Activated naive CD4-positive, alpha-beta T cell treated with anti-CD3 and anti-CD28 coated beads, Interleukin-2, amount 10 ng/mL, durations not matched to agents 7 days and 5 days (primary cell): Measurements from ENCODE around the gene NCR3LG1.
A peak's percentile ranks its signal among the peaks of the same experiment; 100 is the strongest.

Experiments used
- CTCF ChIA-PET: fragments of 350-600 bp; sonication (Branson Sonifier 250); formaldehyde crosslinking; loops from one replicate; lab custom pipeline; 2021; ENCODE audit warnings: antibody characterized with exemption; lab: Charles Lee
- DNase-seq: peaks from one replicate; pipeline ENCODE4 v3.0.0-alpha.2; 2020
- H3K27ac Mint-ChIP-seq: one replicate; pipeline ENCODE4 v1.8.0; 2021; ENCODE audit warnings: mild to moderate bottlenecking, moderate library complexity, mixed read lengths
- H3K27me3 Mint-ChIP-seq: one replicate; pipeline ENCODE4 v1.8.0; 2021; ENCODE audit warnings: mild to moderate bottlenecking, mixed read lengths
- H3K36me3 Mint-ChIP-seq: one replicate; pipeline ENCODE4 v1.8.0; 2021; ENCODE audit warnings: mixed read lengths
- H3K4me1 Mint-ChIP-seq: one replicate; pipeline ENCODE4 v1.8.0; 2021; ENCODE audit warnings: mixed read lengths
- H3K4me3 Mint-ChIP-seq: one replicate; pipeline ENCODE4 v1.8.0; 2021; ENCODE audit warnings: mild to moderate bottlenecking, moderate library complexity, mixed read lengths
- H3K9me3 Mint-ChIP-seq: one replicate; pipeline ENCODE4 v1.8.0; 2021; ENCODE audit warnings: mixed read lengths

Gene NCR3LG1

GRCh38 chr11:17391493-17392355 is 40.1 kb downstream of the NCR3LG1 start:
- Mint-ChIP-seq H3K36me3 (no peaks in the 10 kb centered on the region), H3K4me1 (peaks cover 16% of the 10 kb centered on the region), H3K4me3 (no peak overlapping the region), H3K27me3 (peaks cover 49% of the 10 kb centered on the region), H3K9me3 (no peaks in the 10 kb centered on the region), H3K27ac (no peak overlapping the region)
- DNase-seq: no peak
- CTCF ChIA-PET: interaction anchor here (1.0 to 1.1 kb wide), 2 partner anchors 137 to 162 kb away, joined by 3 read pairs; no protein-coding TSS in a partner anchor

DNA sequence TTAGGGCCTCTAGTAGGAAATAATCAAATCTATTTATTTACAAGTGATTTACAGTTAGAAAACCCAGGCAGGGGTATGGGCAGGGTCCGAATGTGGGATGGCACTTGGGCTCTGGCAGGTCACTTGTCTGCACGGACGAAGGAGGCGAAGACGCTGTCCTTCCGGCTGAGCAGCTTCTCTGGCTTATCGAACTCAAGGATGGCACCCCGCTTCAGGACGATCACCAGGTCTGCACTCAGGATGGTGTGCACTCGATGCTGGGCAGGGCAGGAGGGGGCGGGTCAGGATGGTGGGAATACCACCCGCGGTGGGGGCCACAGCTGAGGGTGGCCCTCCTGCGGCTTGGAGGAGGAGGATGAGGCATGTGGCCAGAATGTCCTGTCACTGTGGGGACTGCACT is 41.3 kb downstream of the NCR3LG1 start:
- Mint-ChIP-seq H3K36me3 (no peaks in the 10 kb centered on the region), H3K4me3 (no peak overlapping the region), H3K27ac (no peak overlapping the region), H3K4me1 (peaks cover 13% of the 10 kb centered on the region), H3K9me3 (no peaks in the 10 kb centered on the region), H3K27me3 (peaks cover 48% of the 10 kb centered on the region)
- CTCF ChIA-PET: interaction anchor here (1.0 kb wide), 1 partner anchor 135 kb away, joined by 3 read pairs; no protein-coding TSS in a partner anchor
- DNase-seq: no peak

GRCh38 chr11:17393472-17393871 is 41.9 kb downstream of the NCR3LG1 start:
- Mint-ChIP-seq H3K9me3 (no peaks in the 10 kb centered on the region), H3K27ac (no peak overlapping the region), H3K27me3 (peaks cover 47% of the 10 kb centered on the region), H3K4me3 (no peak overlapping the region), H3K36me3 (no peaks in the 10 kb centered on the region), H3K4me1 (peaks cover 12% of the 10 kb centered on the region)
- no peak for DNase-seq
- CTCF ChIA-PET: interaction anchor here (0.8 to 1.0 kb wide), 2 partner anchors 135 to 164 kb away, joined by 3 read pairs; no protein-coding TSS in a partner anchor

GRCh38 chr11:17394743-17395390 is 43.3 kb downstream of the NCR3LG1 start:
- Mint-ChIP-seq H3K27me3 (peaks cover 42% of the 10 kb centered on the region), H3K4me1 (peaks cover 7% of the 10 kb centered on the region), H3K4me3 (no peak overlapping the region), H3K36me3 (no peaks in the 10 kb centered on the region), H3K27ac (no peak overlapping the region), H3K9me3 (no peaks in the 10 kb centered on the region)
- DNase-seq: no peak
- CTCF ChIA-PET: interaction anchor here (0.9 kb wide), 2 partner anchors 18 to 164 kb away, joined by 3 to 4 read pairs; no protein-coding TSS in a partner anchor

GRCh38 chr11:17395554-17395961 is 44.0 kb downstream of the NCR3LG1 start:
- Mint-ChIP-seq H3K4me1 (no peaks in the 10 kb centered on the region), H3K27me3 (peaks cover 39% of the 10 kb centered on the region), H3K4me3 (no peak overlapping the region), H3K27ac (no peak overlapping the region), H3K9me3 (no peaks in the 10 kb centered on the region), H3K36me3 (no peaks in the 10 kb centered on the region)
- no peak for DNase-seq
- CTCF ChIA-PET: interaction anchor here (0.9 kb wide), 1 partner anchor 165 kb away, joined by 3 read pairs; no protein-coding TSS in a partner anchor

GRCh38 chr11:17395978-17396377 is 44.4 kb downstream of the NCR3LG1 start:
- no peak for DNase-seq

GRCh38 chr11:17396598-17397310 is 45.2 kb downstream of the NCR3LG1 start:
- Mint-ChIP-seq H3K9me3 (no peaks in the 10 kb centered on the region), H3K27ac (peak overlapping the region; percentile 47), H3K36me3 (no peaks in the 10 kb centered on the region), H3K4me1 (no peaks in the 10 kb centered on the region), H3K4me3 (no peak overlapping the region), H3K27me3 (peaks cover 32% of the 10 kb centered on the region)
- CTCF ChIA-PET: interaction anchor here (0.9 to 1.1 kb wide), 3 partner anchors 13 to 131 kb away, joined by 3 to 4 read pairs (median 3); no protein-coding TSS in a partner anchor
- no peak for DNase-seq

More at GRCh38 chr11:17395978-17396377, 44.4 kb downstream of the NCR3LG1 start:
- CTCF ChIA-PET: interaction anchor here (1.0 kb wide), 1 partner anchor 110 kb away, joined by 3 read pairs; no protein-coding TSS in a partner anchor
- no peak overlapping the region for H3K4me3 Mint-ChIP-seq
- H3K36me3 Mint-ChIP-seq: no peaks in the 10 kb centered on the region
- peaks cover 37% of the 10 kb centered on the region for H3K27me3 Mint-ChIP-seq
- no peaks in the 10 kb centered on the region for H3K9me3 Mint-ChIP-seq
- H3K4me1 Mint-ChIP-seq: no peaks in the 10 kb centered on the region
- H3K27ac Mint-ChIP-seq: no peak overlapping the region

DNA sequence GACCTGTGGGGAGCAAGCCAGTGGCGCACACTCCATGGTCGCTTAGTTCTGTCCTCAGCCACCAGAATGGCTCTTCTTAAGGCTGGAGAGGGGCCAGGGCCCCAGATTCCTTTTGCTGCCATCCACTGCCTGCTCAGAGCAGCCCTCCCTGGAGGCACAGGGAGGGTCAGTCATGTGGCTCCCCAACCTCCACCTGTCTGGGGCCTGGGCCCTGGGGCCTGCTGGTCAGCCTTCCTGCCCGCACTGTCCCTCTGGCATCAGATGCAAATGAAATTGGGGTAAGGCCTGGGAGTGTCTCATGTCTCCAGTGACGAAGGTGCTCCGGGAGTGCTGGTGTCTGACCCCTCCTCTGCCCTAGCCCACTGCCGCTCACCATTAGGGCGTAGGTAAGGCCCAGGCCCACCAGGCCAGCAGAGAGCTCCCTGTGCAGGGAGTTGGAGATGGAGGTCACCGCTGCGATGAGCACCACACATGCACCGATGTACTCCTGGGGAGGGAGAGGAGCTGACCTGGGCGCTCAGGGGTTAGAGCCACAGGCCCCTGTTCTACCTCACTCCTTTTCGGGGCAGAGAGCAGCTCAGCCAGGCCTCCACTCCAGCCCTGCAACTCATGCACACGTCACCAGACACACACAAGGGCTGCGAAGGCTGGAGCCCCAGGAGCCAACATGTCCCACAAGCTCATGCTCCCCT is 45.9 kb downstream of the NCR3LG1 start:
- no peaks in the 10 kb centered on the region for H3K4me1 Mint-ChIP-seq
- no peak overlapping the region for H3K4me3 Mint-ChIP-seq
- peaks cover 34% of the 10 kb centered on the region for H3K27me3 Mint-ChIP-seq
- CTCF ChIA-PET: interaction anchor here (0.9 to 1.1 kb wide), 2 partner anchors 13 to 131 kb away, joined by 3 to 4 read pairs; no protein-coding TSS in a partner anchor
- H3K27ac Mint-ChIP-seq: no peak overlapping the region
- no peaks in the 10 kb centered on the region for H3K9me3 Mint-ChIP-seq
- DNase-seq: no peak
- H3K36me3 Mint-ChIP-seq: no peaks in the 10 kb centered on the region

DNA sequence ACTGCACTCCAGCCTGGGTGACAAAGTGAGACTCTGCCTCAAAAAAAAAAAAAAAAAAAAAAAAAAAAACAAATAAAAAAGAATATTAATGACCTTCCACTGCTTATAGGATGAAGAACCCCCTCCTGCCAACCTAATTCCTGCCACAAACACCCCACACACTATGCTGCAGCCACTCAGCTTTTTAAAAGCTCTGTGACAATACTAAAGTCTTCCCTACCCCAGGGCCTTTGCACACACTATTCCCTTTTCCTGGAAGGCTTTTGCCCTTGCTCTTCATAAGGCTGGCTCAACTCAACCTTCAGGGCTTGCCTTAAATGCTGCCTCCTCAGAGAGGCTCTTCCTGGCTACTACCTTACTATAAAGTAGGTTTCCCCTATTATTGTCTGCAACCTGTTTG is 47.6 kb downstream of the NCR3LG1 start:
- Mint-ChIP-seq H3K36me3 (no peaks in the 10 kb centered on the region), H3K27ac (no peak overlapping the region), H3K4me1 (no peaks in the 10 kb centered on the region), H3K9me3 (no peaks in the 10 kb centered on the region), H3K4me3 (no peak overlapping the region), H3K27me3 (peaks cover 38% of the 10 kb centered on the region)
- no peak for DNase-seq
- CTCF ChIA-PET: interaction anchor here (1.1 kb wide), 1 partner anchor 15 kb away, joined by 3 read pairs; no protein-coding TSS in a partner anchor

DNA sequence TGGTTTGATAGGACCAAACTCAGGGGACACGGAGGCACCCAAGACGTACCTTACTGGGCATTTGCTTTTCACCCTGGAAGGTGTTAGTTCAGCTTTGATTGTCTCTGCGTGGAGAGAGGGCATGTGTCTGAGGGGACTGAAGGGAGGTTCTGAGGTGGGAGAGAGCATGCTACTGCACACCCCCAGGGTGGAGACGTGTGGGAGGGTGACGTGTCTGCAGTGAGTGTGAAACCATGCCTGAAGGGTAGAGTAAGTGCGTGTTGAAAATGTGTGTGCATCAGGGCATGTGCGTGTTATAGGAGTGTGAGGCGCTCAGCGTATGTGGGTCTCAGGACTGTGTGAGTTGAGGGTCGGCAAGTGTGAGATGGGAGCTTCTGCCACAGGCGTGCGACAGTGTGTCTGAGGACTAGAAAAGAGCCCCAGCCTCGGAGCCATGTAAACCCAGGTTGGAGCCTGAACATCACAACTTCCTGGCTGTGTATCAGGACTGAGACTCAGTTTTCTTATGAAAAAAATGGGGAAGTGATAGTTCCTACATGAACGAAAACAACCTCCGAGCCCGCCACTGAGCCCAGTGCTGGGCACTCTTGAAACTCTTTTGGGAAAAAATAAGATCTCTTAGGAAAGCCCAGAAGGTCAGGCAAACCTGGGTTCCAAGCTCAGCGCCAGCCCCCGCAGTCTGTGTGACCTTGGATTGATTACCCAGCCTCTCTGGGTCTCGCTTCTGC is 48.6 kb downstream of the NCR3LG1 start:
- Mint-ChIP-seq H3K27ac (no peak overlapping the region), H3K27me3 (peaks cover 38% of the 10 kb centered on the region), H3K9me3 (no peaks in the 10 kb centered on the region), H3K4me1 (peaks cover 2% of the 10 kb centered on the region), H3K36me3 (no peaks in the 10 kb centered on the region), H3K4me3 (no peak overlapping the region)
- no peak for DNase-seq
- CTCF ChIA-PET: interaction anchor here (1.1 kb wide), 1 partner anchor 16 kb away, joined by 3 read pairs; no protein-coding TSS in a partner anchor

- Mint-ChIP-seq H3K4me3 (no peak overlapping the region), H3K36me3 (no peaks in the 10 kb centered on the region), H3K27ac (no peak overlapping the region), H3K27me3 (peaks cover 42% of the 10 kb centered on the region), H3K4me1 (peaks cover 9% of the 10 kb centered on the region), H3K9me3 (no peaks in the 10 kb centered on the region)
- CTCF ChIA-PET: no interaction called here
- DNase-seq: no peak
Observed at GRCh38 chr11:17401316-17401715, 49.7 kb downstream of the NCR3LG1 start.

DNA sequence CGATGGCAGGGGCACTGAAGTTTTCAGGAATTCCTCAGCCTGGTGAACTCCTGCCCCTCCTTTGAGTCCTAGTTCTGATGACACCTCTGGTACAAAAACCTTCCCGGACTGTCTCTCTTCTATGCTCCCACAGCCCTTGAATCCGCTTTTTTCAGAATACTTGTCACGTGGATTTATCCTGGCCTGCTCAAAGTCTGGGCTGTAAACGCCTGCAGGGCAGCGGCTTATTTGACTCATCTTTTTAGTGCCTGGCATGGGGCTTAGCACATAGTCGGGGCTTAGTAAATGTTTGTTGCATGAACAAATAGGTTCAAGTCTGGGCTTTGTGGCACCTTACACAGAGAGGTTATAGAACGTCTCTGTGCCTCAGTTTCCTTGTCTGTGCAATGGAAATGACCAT is 50.2 kb downstream of the NCR3LG1 start:
- H3K27me3 Mint-ChIP-seq: peaks cover 42% of the 10 kb centered on the region
- DNase-seq: no peak
- no peak overlapping the region for H3K27ac Mint-ChIP-seq
- H3K9me3 Mint-ChIP-seq: no peaks in the 10 kb centered on the region
- peaks cover 9% of the 10 kb centered on the region for H3K4me1 Mint-ChIP-seq
- no peaks in the 10 kb centered on the region for H3K36me3 Mint-ChIP-seq
- CTCF ChIA-PET: no interaction called here
- no peak overlapping the region for H3K4me3 Mint-ChIP-seq

DNA sequence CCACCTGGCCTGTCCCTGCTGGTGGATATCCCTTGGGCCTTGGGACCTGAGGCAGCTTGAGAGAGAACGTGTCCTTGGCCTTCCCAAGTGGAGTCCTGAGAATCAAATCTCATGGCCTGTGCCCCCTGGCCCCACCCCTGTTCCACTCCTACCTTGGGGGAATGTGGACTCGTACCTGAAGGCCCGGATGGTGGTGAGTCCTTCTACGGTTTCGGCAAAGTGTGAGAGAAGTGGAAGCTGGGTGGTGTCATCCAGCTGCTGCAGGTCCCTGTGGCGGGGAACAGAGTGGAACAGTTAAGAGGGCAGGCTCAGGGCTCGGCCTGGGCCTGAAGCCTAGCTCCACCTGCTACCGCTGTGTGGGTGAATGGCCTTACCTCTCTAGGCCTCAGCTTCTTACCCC is 50.9 kb downstream of the NCR3LG1 start:
- Mint-ChIP-seq H3K27ac (no peak overlapping the region), H3K27me3 (peaks cover 41% of the 10 kb centered on the region), H3K36me3 (no peaks in the 10 kb centered on the region), H3K4me1 (peaks cover 9% of the 10 kb centered on the region), H3K9me3 (no peaks in the 10 kb centered on the region), H3K4me3 (no peak overlapping the region)
- CTCF ChIA-PET: interaction anchor here (0.7 to 1.0 kb wide), 2 partner anchors 15 to 125 kb away, joined by 3 read pairs; no protein-coding TSS in a partner anchor
- no peak for DNase-seq
